Measurements from ENCODE around the gene FCER2. TPM values are rescaled to one million over a fixed set of nuclear protein-coding genes. Genes with fewer than 3 reads are reported as not detected.

The FCER2 gene
- total and polyA plus RNA-seq, 7 experiments from 2014 or later, result 0.32 to 3.8 (median 0.52) TPM; not detected in 2

- ChIA-PET POLR2A (no interaction called here), CTCF (no interaction called here)
- no peaks in the 10 kb centered on the region for H3K9me3 ChIP-seq (ENCODE audit: control insufficient read depth in 2 of 3, low read length in 3 of 3)
- DNase-seq (no peak), ATAC-seq (no peak)
- H3K36me3 ChIP-seq (ENCODE audit: control insufficient read depth in 2 of 3, insufficient read depth in 3 of 3, low read length in 3 of 3), result no peaks in the 10 kb centered on the region
- Mint-ChIP-seq H3K27ac (no peak overlapping the region), H3K9me3 (peaks cover 0 to 6% (median 0%) of the 10 kb centered on the region in 11 donors), H3K27me3 (no peaks in the 10 kb centered on the region), H3K4me3 (no peak overlapping the region), H3K36me3 (no peaks in the 10 kb centered on the region), H3K4me1 (peaks cover 0 to 21% (median 11%) of the 10 kb centered on the region in 7 donors)
- peaks cover 7% of the 10 kb centered on the region in 2 donors for H3K4me1 ChIP-seq (ENCODE audit: control insufficient read depth in 2 of 2, insufficient read depth in 2 of 2, low read length in 2 of 2)
- H3K4me3 ChIP-seq (ENCODE audit: low read length), result no peak overlapping the region
- intact Hi-C loops (cut with micrococcal nuclease), result no loop called here
- H3K27ac ChIP-seq (ENCODE audit: low read depth, low read length), result no peak overlapping the region
- no peaks in the 10 kb centered on the region for H3K27me3 ChIP-seq (ENCODE audit: control insufficient read depth in 2 of 2, insufficient read depth in 2 of 2, low read length in 2 of 2)
These were observed 14.8 kb upstream of the FCER2 start for GRCh38 chr19:7716762-7717161.

GRCh38 chr19:7715671-7716070, 13.7 kb upstream of the FCER2 start:
- H3K9me3 ChIP-seq (ENCODE audit: control insufficient read depth in 2 of 3, low read length in 3 of 3), result no peaks in the 10 kb centered on the region
- H3K4me3 ChIP-seq (ENCODE audit: low read length), result no peak overlapping the region
- peaks cover 0 to 6% (median 0%) of the 10 kb centered on the region in 11 donors for H3K9me3 Mint-ChIP-seq
- no peaks in the 10 kb centered on the region for H3K36me3 ChIP-seq (ENCODE audit: control insufficient read depth in 2 of 3, insufficient read depth in 3 of 3, low read length in 3 of 3)
- no peaks in the 10 kb centered on the region for H3K36me3 Mint-ChIP-seq
- no peak overlapping the region for H3K4me3 Mint-ChIP-seq
- no peaks in the 10 kb centered on the region for H3K27me3 ChIP-seq (ENCODE audit: control insufficient read depth in 2 of 2, insufficient read depth in 2 of 2, low read length in 2 of 2)
- ChIA-PET POLR2A (no interaction called here), CTCF (no interaction called here)
- no peak overlapping the region for H3K27ac Mint-ChIP-seq
- ATAC-seq (no peak), DNase-seq (no peak)
- peaks cover 7% of the 10 kb centered on the region in 2 donors for H3K4me1 ChIP-seq (ENCODE audit: control insufficient read depth in 2 of 2, insufficient read depth in 2 of 2, low read length in 2 of 2)
- intact Hi-C loops (cut with micrococcal nuclease), result no loop called here
- no peaks in the 10 kb centered on the region for H3K27me3 Mint-ChIP-seq
- H3K4me1 Mint-ChIP-seq, result peaks cover 0 to 22% (median 14%) of the 10 kb centered on the region in 7 donors
- H3K27ac ChIP-seq (ENCODE audit: low read depth, low read length), result no peak overlapping the region

- Histone ChIP-seq H3K27ac (ENCODE audit: low read depth, low read length) (no peak overlapping the region), H3K9me3 (ENCODE audit: control insufficient read depth in 2 of 3, low read length in 3 of 3) (no peaks in the 10 kb centered on the region), H3K4me3 (ENCODE audit: low read length) (no peak overlapping the region), H3K27me3 (ENCODE audit: control insufficient read depth in 2 of 2, insufficient read depth in 2 of 2, low read length in 2 of 2) (no peaks in the 10 kb centered on the region), H3K4me1 (ENCODE audit: control insufficient read depth in 2 of 2, insufficient read depth in 2 of 2, low read length in 2 of 2) (peaks cover 16 to 20% of the 10 kb centered on the region in 2 donors), H3K36me3 (ENCODE audit: control insufficient read depth in 2 of 3, insufficient read depth in 3 of 3, low read length in 3 of 3) (no peaks in the 10 kb centered on the region)
- ChIA-PET POLR2A (interaction anchor here (0.7 kb wide), 1 partner anchor 12 kb away, joined by 4 read pairs; no protein-coding TSS in a partner anchor), CTCF (no interaction called here)
- Mint-ChIP-seq H3K27me3 (peaks cover 0 to 5% (median 0%) of the 10 kb centered on the region in 5 donors), H3K9me3 (peaks cover 0 to 2% (median 0%) of the 10 kb centered on the region in 11 donors), H3K27ac (peak overlapping the region in 6 of 9 donors; percentile 31 to 79 (median 64)), H3K36me3 (no peaks in the 10 kb centered on the region), H3K4me1 (peaks cover 16 to 51% (median 38%) of the 10 kb centered on the region in 7 donors), H3K4me3 (peak overlapping the region in 1 of 10 donors; percentile 6)
- no peak for ATAC-seq
- no peak for DNase-seq
- intact Hi-C loops (cut with micrococcal nuclease), result no loop called here
These were observed 8.7 kb upstream of the FCER2 start for GRCh38 chr19:7710616-7711015.

- DNase-seq (no peak), ATAC-seq (no peak)
- Mint-ChIP-seq H3K4me1 (peaks cover 22 to 54% (median 44%) of the 10 kb centered on the region in 7 donors), H3K9me3 (peaks cover 0 to 3% (median 0%) of the 10 kb centered on the region in 11 donors), H3K36me3 (no peaks in the 10 kb centered on the region), H3K27ac (peak overlapping the region in 6 of 9 donors; percentile 38 to 83 (median 77)), H3K27me3 (peaks cover 0 to 5% (median 0%) of the 10 kb centered on the region in 5 donors), H3K4me3 (no peak overlapping the region)
- no peak overlapping the region for H3K27ac ChIP-seq (ENCODE audit: low read depth, low read length)
- H3K27me3 ChIP-seq (ENCODE audit: control insufficient read depth in 2 of 2, insufficient read depth in 2 of 2, low read length in 2 of 2), result no peaks in the 10 kb centered on the region
- H3K4me1 ChIP-seq (ENCODE audit: control insufficient read depth in 2 of 2, insufficient read depth in 2 of 2, low read length in 2 of 2), result peaks cover 22 to 25% of the 10 kb centered on the region in 2 donors
- ChIA-PET POLR2A (interaction anchor here (0.7 to 1.2 kb wide), 2 partner anchors 29 to 151 kb away, joined by 3 read pairs; no protein-coding TSS in a partner anchor), CTCF (no interaction called here)
- intact Hi-C loops (cut with micrococcal nuclease), result no loop called here
- no peaks in the 10 kb centered on the region for H3K9me3 ChIP-seq (ENCODE audit: control insufficient read depth in 2 of 3, low read length in 3 of 3)
- H3K36me3 ChIP-seq (ENCODE audit: control insufficient read depth in 2 of 3, insufficient read depth in 3 of 3, low read length in 3 of 3), result no peaks in the 10 kb centered on the region
- no peak overlapping the region for H3K4me3 ChIP-seq (ENCODE audit: low read length)
These were observed 8.1 kb upstream of the FCER2 start for GRCh38 chr19:7709932-7710460.

DNA sequence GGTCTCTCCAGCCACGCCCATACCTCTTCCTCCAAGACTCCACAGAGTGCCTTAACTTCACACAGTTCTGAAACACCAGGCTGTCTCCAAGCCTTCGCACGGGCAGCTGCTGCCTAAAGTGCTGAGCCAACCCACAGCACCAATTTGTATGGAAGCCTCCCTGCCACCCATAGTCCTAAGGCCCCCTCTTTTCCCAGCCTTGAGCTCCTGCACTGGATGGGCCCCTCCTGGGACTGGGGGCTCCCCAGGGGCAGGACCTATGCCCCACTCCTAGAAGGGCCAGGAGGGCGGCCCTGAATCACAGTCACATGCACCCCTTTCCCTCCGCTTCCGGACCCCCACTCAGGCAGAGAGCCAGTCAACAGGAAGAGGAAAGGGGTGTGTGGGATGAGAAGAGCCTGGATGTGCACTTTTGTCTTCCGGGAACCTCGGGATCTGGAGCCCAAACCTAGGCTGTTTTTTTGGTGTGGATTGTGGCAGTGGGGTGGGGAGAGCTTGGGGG, 5.1 kb upstream of the FCER2 start:
- DNase-seq, result no peak
- Histone ChIP-seq H3K9me3 (ENCODE audit: control insufficient read depth in 2 of 3, low read length in 3 of 3) (no peaks in the 10 kb centered on the region), H3K27ac (ENCODE audit: low read depth, low read length) (peak overlapping the region; percentile 79), H3K36me3 (ENCODE audit: control insufficient read depth in 2 of 3, insufficient read depth in 3 of 3, low read length in 3 of 3) (no peaks in the 10 kb centered on the region), H3K4me1 (ENCODE audit: control insufficient read depth in 2 of 2, insufficient read depth in 2 of 2, low read length in 2 of 2) (peaks cover 22 to 38% of the 10 kb centered on the region in 2 donors), H3K27me3 (ENCODE audit: control insufficient read depth in 2 of 2, insufficient read depth in 2 of 2, low read length in 2 of 2) (no peaks in the 10 kb centered on the region), H3K4me3 (ENCODE audit: low read length) (no peak overlapping the region)
- ATAC-seq, result no peak
- CTCF ChIA-PET, result interaction anchor here (2.0 kb wide), 1 partner anchor 26 kb away, joined by 15 read pairs; the partner anchor contains the start of gene TRAPPC5
- H3K4me1 Mint-ChIP-seq, result peaks cover 27 to 72% (median 56%) of the 10 kb centered on the region in 7 donors
- peak overlapping the region; percentile 47 to 100 (median 97) for H3K27ac Mint-ChIP-seq
- H3K36me3 Mint-ChIP-seq, result no peaks in the 10 kb centered on the region
- H3K9me3 Mint-ChIP-seq, result peaks cover 0 to 3% (median 0%) of the 10 kb centered on the region in 11 donors
- H3K27me3 Mint-ChIP-seq, result peaks cover 0 to 20% (median 0%) of the 10 kb centered on the region in 5 donors
- peak overlapping the region; percentile 38 to 91 (median 78) for H3K4me3 Mint-ChIP-seq
- POLR2A ChIA-PET, result interaction anchor here (1.0 to 3.1 kb wide), 5 partner anchors 22 to 77 kb away, joined by 3 to 16 read pairs (median 9); partner anchors contain the start of genes PET100, TRAPPC5 and XAB2
- intact Hi-C loops (cut with micrococcal nuclease), result no loop called here

DNA sequence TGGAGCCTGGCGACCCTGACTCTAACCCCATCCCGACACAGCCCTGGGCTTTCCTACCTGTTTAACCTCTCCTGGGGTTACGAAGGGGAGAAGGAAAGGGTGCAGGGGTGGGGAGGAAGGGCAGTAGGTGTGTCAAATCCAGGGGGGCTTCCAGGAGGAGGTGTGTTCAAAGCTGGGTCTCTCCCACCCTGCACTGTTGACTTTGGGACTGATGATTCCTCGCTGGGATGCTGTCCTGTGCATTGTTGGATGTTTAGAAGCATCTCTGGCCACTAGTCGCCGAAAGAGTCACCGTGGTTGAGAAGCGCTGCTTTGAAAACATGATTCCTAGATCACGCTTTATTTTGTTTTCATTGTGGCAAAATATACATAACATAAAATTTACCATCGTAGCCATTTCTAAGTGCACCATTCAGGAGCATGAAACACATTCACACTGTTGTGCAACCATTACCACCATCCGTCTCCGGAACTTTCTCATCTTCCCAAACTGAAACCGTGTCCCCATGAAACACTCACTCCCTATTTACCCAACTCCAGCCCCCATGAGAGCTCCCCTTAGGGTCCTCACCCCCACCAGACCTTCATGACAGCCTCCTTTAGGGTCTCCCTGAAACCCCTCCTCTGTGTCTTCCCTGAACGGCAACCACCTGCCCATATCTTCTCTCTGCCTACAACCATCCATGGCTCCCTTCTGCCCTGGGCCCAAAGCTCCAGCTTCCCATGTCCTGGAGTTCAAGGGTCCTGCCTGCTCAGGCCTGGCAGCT, 4.4 kb upstream of the FCER2 start:
- peaks cover 0 to 20% (median 0%) of the 10 kb centered on the region in 5 donors for H3K27me3 Mint-ChIP-seq
- no peaks in the 10 kb centered on the region for H3K9me3 ChIP-seq (ENCODE audit: control insufficient read depth in 2 of 3, low read length in 3 of 3)
- H3K4me1 Mint-ChIP-seq, result peaks cover 27 to 74% (median 57%) of the 10 kb centered on the region in 7 donors
- H3K4me3 ChIP-seq (ENCODE audit: low read length), result peak overlapping the region; percentile 34
- CTCF ChIA-PET, result interaction anchor here (0.6 to 2.0 kb wide), 3 partner anchors 18 to 269 kb away, joined by 3 to 15 read pairs (median 3); partner anchors contain the start of gene TRAPPC5
- H3K36me3 ChIP-seq (ENCODE audit: control insufficient read depth in 2 of 3, insufficient read depth in 3 of 3, low read length in 3 of 3), result no peaks in the 10 kb centered on the region
- POLR2A ChIA-PET, result interaction anchor here (0.5 to 3.1 kb wide), 11 partner anchors 8 to 311 kb away, joined by 3 to 16 read pairs (median 5); partner anchors contain the start of genes MAP2K7, PET100, TRAPPC5 and XAB2
- H3K36me3 Mint-ChIP-seq, result no peaks in the 10 kb centered on the region
- peak overlapping the region; percentile 88 to 100 (median 97) for H3K27ac Mint-ChIP-seq
- ATAC-seq (no peak), DNase-seq (no peak)
- H3K27me3 ChIP-seq (ENCODE audit: control insufficient read depth in 2 of 2, insufficient read depth in 2 of 2, low read length in 2 of 2), result no peaks in the 10 kb centered on the region
- peak overlapping the region; percentile 75 to 91 (median 83) for H3K4me3 Mint-ChIP-seq
- H3K4me1 ChIP-seq (ENCODE audit: control insufficient read depth in 2 of 2, insufficient read depth in 2 of 2, low read length in 2 of 2), result peaks cover 22 to 38% of the 10 kb centered on the region in 2 donors
- peaks cover 0 to 3% (median 0%) of the 10 kb centered on the region in 11 donors for H3K9me3 Mint-ChIP-seq
- peak overlapping the region; percentile 79 for H3K27ac ChIP-seq (ENCODE audit: low read depth, low read length)
- intact Hi-C loops (cut with micrococcal nuclease), result no loop called here

All from naive thymus-derived CD4-positive, alpha-beta T cell (primary cell).